Umbilical cord (tissue), 2 donors: Measurements from ENCODE around the gene MARCHF3. TPM values are rescaled to one million over a fixed set of nuclear protein-coding genes. Genes with fewer than 3 reads are reported as not detected.
A peak's percentile ranks its signal among the peaks of the same experiment; 100 is the strongest.
"Not testable (repeated sequence)": the region's sequence is repeated elsewhere in the genome, so short reads cannot be mapped to it uniquely, and the experiment has no call there.

Source experiments
- DNase-seq: peaks from one replicate; pipeline ENCODE4 v3.0.0-alpha.2; 2015; ENCODE audit warnings: low spot score
- total RNA-seq: library from RNA; depleted of rRNA; stranded (reverse); fragments of >200 nt; gene quantifications from one replicate; pipeline ENCODE4 v1.2.3, GENCODE V29; 2014; ENCODE audit warnings: low replicate concordance; ENCODE audit not compliant: insufficient read depth

Gene MARCHF3
- total RNA-seq, 1 donor from 2014 or later = 34.4 TPM

- DNase-seq = no peak
Observed at GRCh38 chr5:126954981-126955380, 75.4 kb downstream of the MARCHF3 start.

DNA sequence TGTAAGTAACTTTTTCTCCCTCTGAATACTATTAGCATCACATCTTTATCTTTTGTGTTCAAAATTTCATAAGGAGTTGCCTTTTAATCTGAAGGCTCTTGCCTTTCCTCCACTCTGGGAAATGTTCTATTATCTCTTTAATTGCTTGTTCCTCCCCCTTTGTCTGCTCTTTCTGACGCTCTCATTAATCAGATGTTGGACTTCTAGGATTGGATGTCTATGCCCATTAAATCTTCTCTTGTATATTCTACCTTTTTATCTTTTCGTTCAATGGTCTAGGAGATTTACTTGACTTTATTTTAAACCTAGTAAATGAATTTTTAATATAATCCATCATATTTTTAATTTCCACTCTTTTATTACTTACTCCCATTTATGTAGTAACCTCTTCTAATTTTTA lies 76.7 kb downstream of the MARCHF3 start:
- no peak for DNase-seq

GRCh38 chr5:126949475-126949874 lies 80.9 kb downstream of the MARCHF3 start:
- DNase-seq = no peak

- no peak for DNase-seq
Observed at GRCh38 chr5:126948453-126948852, 81.9 kb downstream of the MARCHF3 start.

GRCh38 chr5:126948011-126948355 lies 82.4 kb downstream of the MARCHF3 start:
- DNase-seq = no peak

DNA sequence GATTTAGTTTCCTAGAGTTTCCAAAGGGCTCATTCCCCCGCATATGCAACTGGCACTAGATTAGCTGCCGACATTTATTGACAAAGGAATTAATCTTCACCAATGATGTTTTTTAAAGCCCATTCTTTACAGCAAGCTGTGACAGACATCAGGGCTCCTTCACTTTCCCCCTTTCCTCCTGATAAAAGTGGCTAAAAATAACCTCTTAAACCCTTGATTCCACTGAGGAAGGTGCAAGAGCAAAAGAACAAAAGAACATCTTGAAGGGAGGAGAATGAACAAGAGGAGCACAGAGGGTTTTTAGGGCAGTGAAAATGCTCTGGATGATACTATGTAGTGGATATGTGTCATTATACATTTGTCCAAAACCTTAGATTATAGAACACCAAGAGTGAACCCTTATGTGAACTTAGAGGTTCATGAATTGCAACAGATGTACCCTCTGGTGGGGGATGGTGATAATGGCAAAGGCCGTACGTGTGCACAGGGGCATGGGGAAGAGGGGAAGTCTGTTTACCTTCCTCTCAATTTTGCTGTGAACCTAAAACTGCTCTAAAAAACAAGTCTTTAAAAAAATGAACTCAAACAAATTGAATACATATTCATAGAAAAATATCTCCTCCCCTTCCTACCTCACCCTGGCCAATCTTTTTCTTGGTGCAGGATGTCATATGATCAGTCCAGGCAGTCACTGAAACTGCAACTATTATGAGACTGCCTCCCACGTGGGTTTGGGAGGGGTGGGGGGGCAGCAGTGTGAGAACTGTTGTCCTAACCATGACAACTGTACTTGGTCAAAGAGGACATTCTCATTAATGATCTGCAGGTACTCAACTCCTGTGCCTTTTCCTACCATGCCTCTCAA lies 83.0 kb downstream of the MARCHF3 start:
- no peak for DNase-seq

- not testable (repeated sequence) for DNase-seq
Observed at GRCh38 chr5:126942908-126943307, 87.5 kb downstream of the MARCHF3 start.

GRCh38 chr5:126941403-126941802 lies 89.0 kb downstream of the MARCHF3 start:
- no peak for DNase-seq

- no peak for DNase-seq
Observed at GRCh38 chr5:126939887-126940286, 90.5 kb downstream of the MARCHF3 start.

- DNase-seq = peak; percentile 70
Observed at GRCh38 chr5:126938466-126938865, 91.9 kb downstream of the MARCHF3 start.

DNA sequence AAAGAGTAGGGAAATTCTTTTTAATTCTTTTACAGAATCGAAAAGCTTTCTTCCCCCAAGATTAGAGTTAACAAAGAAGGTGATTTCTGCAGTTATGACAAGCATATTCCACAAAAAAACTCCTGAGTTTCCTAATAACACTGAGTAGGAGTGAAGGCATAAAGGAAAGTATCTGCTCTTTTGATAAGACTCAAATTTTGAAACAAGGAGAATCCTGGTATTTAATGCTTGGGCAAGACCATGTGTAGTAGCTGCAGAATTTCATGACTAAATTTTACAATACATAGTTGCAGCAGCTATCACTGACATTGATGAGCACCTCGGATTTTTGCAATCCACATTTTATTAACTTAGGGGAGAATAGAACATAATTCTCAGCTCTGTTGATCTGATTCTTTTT lies 92.6 kb downstream of the MARCHF3 start:
- DNase-seq = peak; percentile 11

DNA sequence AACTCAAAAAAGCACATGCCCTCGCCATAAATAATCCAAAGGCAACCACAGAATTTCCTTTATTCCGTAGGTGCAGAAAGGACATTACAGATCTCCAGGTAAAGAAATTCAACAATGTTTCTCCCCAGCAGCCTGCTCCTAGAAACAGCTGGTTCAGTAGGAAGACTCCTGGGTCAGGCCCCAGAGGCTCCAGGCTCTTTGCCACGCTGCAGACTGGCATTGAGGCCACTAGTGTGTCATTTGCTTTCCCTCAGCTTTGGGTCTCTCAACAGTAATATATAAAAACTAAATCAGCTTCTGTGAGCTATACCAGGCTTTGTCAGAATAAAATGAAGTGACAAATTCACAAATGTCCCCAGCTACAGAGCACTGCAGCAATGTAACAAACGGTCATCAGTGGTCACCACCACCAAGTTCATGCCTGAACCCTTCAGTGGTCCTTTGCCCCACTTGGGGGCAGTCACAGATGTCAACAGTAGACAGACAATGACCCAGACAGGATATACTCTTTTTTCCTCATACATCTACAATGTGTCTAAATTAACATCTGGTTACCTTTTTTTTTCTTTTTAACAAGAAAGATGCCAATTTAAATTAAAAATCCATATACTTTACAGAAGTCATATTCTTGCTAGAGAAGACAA lies 93.5 kb downstream of the MARCHF3 start:
- no peak for DNase-seq

DNA sequence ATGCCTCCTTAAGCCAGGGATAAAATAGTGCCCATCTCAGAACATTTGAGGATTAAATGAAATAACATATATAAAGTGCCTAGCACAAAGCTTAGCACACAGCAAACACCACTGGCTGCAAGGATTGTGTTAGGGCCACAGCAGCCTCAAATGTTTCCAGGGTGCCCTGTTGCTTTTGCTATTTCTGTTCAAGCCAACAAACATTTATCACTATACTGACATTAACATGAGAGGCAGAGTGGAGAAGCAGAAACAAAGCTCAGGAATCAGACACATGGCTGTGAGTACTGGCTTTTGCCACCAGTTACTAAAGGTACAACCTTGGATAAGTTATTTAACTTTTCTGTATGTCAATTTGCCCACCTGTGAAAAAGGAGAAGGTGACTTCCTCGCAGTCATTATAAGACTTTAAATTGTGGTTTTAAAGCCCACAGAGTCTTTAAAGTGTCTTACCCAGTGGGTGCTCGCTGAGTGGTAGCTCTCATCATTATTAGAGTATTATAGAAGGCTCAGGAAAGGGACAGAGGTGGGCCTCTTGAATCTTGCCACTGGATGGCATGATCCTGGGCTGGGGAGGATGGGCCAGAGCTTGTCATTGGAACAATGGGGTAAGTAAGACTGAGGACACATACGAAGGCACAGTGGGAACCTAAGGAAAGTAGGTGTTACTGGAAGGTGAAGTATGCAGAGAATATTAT lies 98.2 kb downstream of the MARCHF3 start:
- no peak for DNase-seq

DNA sequence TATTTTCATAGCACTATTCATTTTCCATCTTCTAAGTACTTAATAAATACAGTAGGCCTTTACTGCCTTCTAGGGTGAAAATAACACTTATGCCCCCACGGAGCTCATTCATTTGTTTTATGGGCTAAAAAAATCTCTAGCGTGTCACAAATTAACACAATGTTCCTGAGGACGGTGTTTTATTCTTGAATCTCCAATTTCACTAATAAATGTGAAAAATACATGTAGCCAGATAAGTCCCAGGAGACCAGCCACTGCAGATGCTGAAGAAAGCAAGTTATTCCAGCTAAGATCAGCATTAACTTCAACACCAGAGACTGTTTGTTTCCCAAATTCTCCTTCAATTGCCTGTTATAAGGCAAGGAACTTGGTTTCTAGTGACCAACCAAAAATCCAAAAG lies 102.3 kb downstream of the MARCHF3 start:
- no peak for DNase-seq

DNA sequence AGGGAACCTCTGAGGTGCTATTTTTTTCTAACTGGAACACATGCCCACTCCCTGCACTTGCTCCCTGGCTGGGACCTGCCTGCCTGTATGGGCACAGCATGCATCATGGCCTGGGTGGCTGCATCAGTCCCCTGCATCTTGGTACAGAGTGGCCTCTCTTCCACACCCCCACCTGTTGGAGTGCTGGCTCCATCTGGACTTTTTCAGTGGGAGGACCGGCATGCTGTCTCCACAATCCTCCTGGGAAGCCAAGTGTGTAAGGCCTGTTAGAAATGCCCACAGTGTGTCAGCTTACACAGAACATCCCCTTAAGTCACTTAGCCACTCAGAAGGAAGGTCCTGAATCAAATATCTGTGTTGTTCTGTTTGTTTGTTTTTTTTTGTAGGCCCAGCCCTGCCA lies 102.9 kb downstream of the MARCHF3 start:
- no peak for DNase-seq

DNA sequence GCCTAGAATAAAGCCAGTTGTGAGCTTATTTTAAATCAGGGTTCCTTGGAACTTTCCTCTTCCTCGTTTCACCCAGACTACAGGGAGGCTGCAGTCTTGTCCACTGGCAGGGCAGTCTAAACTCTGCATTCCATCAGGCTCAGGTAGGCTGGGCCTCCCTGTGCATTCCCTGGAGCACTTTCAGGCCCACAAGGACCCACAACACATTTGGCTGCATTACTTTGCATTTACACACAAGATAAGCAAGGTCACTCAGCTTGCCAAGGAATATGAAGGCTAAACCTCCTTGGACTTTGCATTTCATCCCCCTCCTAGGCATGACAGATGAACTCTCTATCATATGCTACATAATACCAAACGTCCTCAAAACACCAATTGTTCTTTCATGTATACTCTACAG lies 104.2 kb downstream of the MARCHF3 start:
- DNase-seq = peak; percentile 38

GRCh38 chr5:126925482-126925881 lies 104.9 kb downstream of the MARCHF3 start:
- no peak for DNase-seq

DNA sequence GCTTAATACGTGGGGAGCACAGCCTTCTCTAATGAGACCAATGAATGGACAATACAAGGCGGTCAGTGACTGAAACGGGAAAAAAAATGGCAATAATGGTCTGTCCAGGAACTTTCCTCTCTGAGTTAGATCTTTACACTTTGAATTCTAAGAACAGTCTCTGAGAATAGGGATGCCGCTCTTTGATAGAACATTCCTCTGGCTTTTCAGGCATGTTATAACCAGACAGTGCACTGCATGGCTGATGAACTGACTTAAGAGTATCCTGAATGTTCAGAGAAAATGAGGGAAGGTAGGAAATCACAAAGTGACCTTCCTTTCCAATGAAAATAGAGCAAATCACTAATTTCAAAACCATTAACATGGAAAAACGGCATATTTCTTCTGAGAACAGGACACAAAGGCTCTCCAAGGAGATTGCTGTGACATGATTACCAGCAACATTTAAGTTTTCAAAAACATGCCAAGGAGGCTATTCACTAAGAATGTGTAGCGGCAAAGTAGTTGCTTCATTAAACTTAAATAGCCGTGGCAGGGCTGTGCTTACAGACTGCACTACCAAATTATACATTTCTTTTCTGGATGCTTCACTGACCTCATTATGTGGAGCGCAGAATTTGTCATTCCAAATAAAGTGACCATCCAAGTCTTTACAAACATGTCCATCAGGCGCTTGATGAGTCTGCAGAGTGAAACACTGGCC lies 105.9 kb downstream of the MARCHF3 start:
- DNase-seq = peak; percentile 14

DNA sequence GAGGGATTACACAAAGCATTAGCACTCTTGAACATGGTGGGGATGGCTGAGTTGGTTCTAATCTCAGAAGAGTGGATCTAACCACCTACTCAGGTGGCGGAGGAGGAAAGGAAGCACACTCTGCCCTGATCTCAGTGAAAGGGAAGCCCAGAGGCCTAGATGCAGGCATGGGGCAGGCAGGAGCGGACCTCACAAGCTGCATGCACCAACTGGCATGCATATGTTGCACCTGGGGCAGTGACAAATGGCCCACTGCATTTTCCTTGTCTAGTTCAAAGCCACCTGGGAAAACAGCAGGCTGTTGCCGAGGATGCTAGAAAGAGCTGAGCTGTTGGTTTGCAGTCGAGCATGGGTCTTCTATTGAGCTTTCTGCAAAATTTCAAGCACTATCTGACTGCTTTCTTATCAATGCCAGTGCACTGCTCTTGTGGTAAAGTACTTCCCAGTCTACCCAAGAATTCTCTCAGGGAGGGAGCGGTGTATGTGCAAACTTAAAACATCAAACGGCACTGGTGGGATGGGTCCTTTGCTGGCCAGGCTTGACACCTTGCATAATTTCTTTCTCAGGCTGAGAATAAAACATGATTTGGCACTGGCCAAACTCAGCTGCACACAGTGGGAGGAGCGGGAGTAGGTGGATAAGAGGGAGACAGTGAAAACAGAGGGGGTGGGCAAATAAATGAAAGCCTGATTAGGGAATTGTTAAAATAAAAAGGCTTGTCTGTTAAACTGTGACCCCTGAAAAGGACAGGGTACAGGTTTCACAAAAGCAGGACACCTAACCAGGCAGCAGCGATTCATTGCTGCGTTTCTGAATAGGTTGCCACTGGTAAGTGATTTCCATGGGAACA lies 108.9 kb downstream of the MARCHF3 start:
- peak; percentile 24 for DNase-seq

- DNase-seq = peak; percentile 83
Observed at GRCh38 chr5:126920291-126920690, 110.1 kb downstream of the MARCHF3 start.

- DNase-seq = no peak
Observed at GRCh38 chr5:126919566-126919965, 110.8 kb downstream of the MARCHF3 start.
